KOPT-K1 (cell line): ENCODE results near the gene IL36B.

ENCODE experiments used
- H3K27ac ChIP-seq: fragments of 200-600 bp; sonication (generic); 2 replicates; pipeline ENCODE4 v1.5.1; 2016; ENCODE audit warnings: antibody characterized with exemption, mild to moderate bottlenecking, low read depth, low read length; ENCODE audit not compliant: poor library complexity, severe bottlenecking
- H3K36me3 ChIP-seq: fragments of 200-600 bp; sonication (generic); 2 replicates; pipeline ENCODE4 v1.5.1; 2017; ENCODE audit warnings: antibody characterized with exemption, mild to moderate bottlenecking, low read length, moderate library complexity; ENCODE audit not compliant: insufficient read depth
- H3K9me3 ChIP-seq: fragments of 200-600 bp; sonication (generic); 2 replicates; pipeline ENCODE4 v1.5.1; 2017; ENCODE audit warnings: antibody characterized with exemption, low read length, mild to moderate bottlenecking; ENCODE audit not compliant: insufficient read depth, poor library complexity, severe bottlenecking

Gene IL36B

GRCh38 chr2:113067681-113068080 lies 15.0 kb upstream of the IL36B start, which contains the start of gene IL1F10:
IL1F10 (plus strand) TSS chr2:113067970; CDS start chr2:113072739, 4,769 bp downstream.
- H3K36me3 ChIP-seq = no peaks in the 10 kb centered on the region
- peaks cover 12% of the 10 kb centered on the region for H3K9me3 ChIP-seq
- H3K27ac ChIP-seq = no peak within 1 kb of the TSS

- peaks cover 12% of the 10 kb centered on the region for H3K9me3 ChIP-seq
These were observed 12.2 kb upstream of the IL36B start for GRCh38 chr2:113064898-113065297.

DNA sequence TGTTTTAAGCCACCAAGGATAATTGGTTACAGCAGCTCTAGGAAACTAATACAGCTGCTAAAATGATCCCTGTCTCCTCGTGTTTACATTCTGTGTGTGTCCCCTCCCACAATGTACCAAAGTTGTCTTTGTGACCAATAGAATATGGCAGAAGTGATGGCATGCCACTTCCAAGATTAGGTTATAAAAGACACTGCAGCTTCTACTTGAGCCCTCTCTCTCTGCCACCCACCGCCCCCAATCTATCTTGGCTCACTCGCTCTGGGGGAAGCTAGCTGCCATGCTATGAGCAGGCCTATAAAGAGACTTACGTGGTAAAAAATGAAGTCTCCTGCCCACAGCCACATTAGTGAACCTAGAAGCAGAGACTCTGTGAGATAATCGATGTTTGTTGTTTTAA lies 11.6 kb upstream of the IL36B start:
- Histone ChIP-seq H3K36me3 (no peaks in the 10 kb centered on the region), H3K9me3 (peaks cover 12% of the 10 kb centered on the region), H3K27ac (no peak overlapping the region)

More at GRCh38 chr2:113064898-113065297, 12.2 kb upstream of the IL36B start:
- no peaks in the 10 kb centered on the region for H3K36me3 ChIP-seq
- H3K27ac ChIP-seq = no peak overlapping the region

DNA sequence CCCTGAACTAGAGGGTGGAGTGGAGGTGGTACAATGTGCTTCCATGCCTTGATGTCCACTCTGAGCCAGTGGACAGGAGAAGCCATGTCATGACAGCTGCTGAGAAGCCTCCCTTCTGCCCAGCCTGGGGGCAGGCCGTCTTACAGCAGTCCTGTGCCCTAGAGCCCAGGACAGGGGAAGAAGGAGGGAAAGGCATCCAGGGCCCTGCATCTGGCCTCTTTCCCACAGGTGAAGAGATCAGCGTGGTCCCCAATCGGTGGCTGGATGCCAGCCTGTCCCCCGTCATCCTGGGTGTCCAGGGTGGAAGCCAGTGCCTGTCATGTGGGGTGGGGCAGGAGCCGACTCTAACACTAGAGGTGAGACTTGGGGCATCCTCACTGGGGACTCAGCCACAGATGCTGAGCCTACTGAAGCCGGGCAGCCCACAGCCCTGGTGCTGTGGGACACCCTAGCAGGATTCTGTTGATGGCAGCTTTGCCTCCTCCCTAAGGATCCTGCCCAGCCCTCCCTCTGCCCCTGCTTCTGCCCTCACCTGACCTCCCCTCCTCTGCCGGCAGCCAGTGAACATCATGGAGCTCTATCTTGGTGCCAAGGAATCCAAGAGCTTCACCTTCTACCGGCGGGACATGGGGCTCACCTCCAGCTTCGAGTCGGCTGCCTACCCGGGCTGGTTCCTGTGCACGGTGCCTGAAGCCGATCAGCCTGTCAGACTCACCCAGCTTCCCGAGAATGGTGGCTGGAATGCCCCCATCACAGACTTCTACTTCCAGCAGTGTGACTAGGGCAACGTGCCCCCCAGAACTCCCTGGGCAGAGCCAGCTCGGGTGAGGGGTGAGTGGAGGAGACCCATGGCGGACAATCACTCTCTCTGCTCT lies 9.5 kb upstream of the IL36B start:
- no peak overlapping the region for H3K27ac ChIP-seq
- no peaks in the 10 kb centered on the region for H3K36me3 ChIP-seq
- peaks cover 12% of the 10 kb centered on the region for H3K9me3 ChIP-seq

DNA sequence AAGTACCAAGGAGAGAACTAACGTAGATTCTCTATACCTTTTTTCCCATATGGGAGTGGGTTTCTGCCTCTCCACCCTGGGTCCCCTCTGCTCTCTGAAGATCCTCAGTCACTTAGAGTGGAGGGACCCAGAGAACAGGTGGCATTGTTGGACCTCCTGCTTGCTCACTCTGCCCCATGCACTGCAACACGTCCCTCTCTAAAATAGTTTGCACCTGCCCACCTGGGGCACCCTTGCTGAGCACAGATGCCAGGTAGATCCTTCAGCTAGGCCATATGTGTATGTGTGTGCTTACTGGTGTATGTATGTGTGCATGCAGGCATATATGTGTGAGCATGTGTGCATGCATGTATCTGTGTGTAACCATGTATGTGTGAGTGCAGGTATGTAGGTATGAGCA lies 8.6 kb upstream of the IL36B start:
- H3K9me3 ChIP-seq = peaks cover 16% of the 10 kb centered on the region
- H3K36me3 ChIP-seq = no peaks in the 10 kb centered on the region
- no peak overlapping the region for H3K27ac ChIP-seq

GRCh38 chr2:113060796-113061195 lies 8.1 kb upstream of the IL36B start:
- no peak overlapping the region for H3K27ac ChIP-seq
- H3K9me3 ChIP-seq = peaks cover 20% of the 10 kb centered on the region
- no peaks in the 10 kb centered on the region for H3K36me3 ChIP-seq

GRCh38 chr2:113060396-113060795 lies 7.7 kb upstream of the IL36B start:
- Histone ChIP-seq H3K9me3 (peaks cover 20% of the 10 kb centered on the region), H3K27ac (no peak overlapping the region), H3K36me3 (no peaks in the 10 kb centered on the region)

DNA sequence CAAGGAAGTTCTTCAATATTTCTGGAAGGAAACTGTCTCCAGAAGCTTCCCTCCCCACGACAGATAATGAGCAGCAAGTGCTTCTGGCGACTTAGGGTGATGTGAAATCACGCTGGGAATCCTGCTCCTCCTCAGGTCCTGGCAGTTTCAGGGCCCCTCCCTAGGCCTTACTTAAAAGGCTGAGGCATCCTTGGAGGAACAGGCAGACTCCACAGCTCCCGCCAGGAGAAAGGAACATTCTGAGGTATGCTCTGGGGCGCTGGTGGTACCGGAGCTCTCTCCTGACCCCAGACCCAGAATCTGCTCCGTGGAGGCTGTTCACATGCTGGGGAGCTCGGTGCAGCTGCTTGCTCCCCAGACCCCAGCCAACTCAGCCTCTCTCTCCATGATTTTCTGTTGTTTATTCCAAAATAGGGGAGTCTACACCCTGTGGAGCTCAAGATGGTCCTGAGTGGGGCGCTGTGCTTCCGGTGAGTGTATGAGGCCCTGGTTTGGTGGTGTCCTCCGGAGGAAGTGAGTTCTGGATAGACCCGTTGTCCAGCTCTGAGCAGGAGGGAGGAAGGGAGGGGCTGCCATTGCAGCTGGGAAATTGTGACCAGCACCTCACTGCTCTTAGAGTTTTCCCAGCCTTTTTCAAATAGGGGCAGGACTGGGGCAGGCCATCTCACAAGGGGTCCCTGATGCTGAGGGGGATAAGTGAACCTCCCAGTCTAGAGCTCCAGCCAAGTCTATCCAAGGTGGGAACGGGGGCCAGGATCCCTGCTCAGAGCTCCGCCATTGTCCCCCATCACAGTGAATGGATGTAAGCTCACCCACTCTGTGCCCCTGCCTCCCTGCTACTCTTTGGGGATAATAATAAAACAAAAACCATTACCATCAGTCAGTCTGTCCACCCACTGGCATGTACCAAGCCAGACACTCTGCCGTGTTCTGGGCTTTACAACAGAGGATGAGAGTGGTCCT lies 6.6 kb upstream of the IL36B start, which contains the start of gene IL36RN:
Gene IL36RN, plus strand, starts transcription at position 201 of the 963 bp plus-strand sequence. Its CDS starts 241 bp downstream, at position 442.
- H3K27ac ChIP-seq = no peak within 1 kb of the TSS
- H3K36me3 ChIP-seq = no peaks in the 10 kb centered on the region
- peaks cover 24% of the 10 kb centered on the region for H3K9me3 ChIP-seq

DNA sequence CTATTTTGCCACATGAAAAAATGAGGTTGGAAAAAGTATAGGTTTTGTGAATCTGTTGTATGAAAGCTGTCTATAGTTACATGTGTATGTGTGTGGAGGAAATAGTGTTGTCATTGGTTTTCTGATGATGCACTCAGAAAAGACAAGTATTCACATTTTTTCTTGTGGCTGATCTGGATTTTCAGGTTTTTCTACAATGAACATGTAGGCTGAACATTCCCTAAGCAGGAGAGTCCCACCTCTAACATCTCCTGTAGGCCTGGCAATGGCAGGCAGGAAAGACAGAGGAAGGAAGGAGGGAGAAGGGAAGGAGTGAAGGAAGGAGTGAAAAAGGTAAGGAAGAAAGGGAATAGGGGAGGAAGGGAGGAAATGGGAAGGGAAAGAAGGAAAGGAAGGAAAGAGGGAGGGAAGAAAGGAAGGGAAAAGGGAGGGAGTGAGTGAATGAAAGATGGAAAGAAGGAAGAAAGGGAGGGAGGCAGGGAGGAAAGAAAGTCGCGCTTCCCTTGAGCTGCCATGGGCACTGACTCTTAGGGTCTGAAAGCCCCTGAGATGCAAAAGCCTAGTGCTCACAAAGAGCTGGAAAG lies 5.8 kb upstream of the IL36B start:
- H3K27ac ChIP-seq = no peak overlapping the region
- no peaks in the 10 kb centered on the region for H3K36me3 ChIP-seq
- H3K9me3 ChIP-seq = peaks cover 31% of the 10 kb centered on the region

GRCh38 chr2:113057117-113057516 lies 4.5 kb upstream of the IL36B start:
- peaks cover 33% of the 10 kb centered on the region for H3K9me3 ChIP-seq
- no peak overlapping the region for H3K27ac ChIP-seq
- no peaks in the 10 kb centered on the region for H3K36me3 ChIP-seq

DNA sequence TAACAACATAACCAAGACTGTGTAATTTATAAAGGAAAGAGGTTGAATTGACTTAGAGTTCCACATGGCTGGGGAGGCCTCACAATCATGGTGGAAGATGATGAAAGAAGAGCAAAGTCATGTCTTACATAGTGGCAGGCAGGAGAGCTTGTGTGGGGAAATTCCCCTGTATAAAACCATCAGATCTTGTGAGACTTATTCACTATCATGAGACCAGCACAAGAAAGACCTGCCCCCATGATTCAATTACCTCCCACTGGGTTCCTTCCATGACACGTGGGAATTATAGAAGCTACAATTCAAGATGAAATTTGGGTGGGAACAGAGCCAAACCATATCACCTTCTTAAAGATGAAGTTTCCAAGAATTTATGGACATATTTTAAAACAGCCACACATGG lies 3.9 kb upstream of the IL36B start:
- H3K27ac ChIP-seq = no peak overlapping the region
- peaks cover 33% of the 10 kb centered on the region for H3K9me3 ChIP-seq
- H3K36me3 ChIP-seq = no peaks in the 10 kb centered on the region

DNA sequence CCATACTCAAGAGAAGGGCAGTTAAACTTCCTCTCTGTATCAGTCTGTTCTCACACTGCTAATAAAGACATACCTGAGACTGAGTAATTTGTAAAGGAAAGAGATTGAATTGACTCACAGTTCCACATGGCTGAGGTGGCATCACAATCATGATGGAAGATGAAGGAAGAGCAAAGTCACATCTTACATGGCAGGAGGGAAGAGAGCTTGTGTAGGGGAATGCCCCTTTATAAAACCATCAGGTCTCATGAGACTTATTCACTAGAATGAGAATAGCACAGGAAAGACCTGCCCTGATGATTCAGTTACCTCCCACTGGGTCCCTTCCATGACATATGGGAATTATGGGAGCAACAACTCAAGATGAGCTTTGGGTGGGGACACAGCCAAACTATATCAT lies 1.4 kb upstream of the IL36B start:
- Histone ChIP-seq H3K27ac (no peak overlapping the region), H3K36me3 (no peaks in the 10 kb centered on the region), H3K9me3 (peaks cover 33% of the 10 kb centered on the region)

- Histone ChIP-seq H3K36me3 (no peaks in the 10 kb centered on the region), H3K9me3 (peaks cover 33% of the 10 kb centered on the region), H3K27ac (no peak overlapping the region)
These were observed 999 bp upstream of the IL36B start for GRCh38 chr2:113053666-113054065.

- H3K9me3 ChIP-seq = peaks cover 28% of the 10 kb centered on the region
- H3K27ac ChIP-seq = no peak overlapping the region
- no peaks in the 10 kb centered on the region for H3K36me3 ChIP-seq
These were observed 1.5 kb downstream of the IL36B start for GRCh38 chr2:113050921-113051895.
